ENCODE results near the gene CHADL. TPM values are rescaled to one million over a fixed set of nuclear protein-coding genes. Genes with fewer than 3 reads are reported as not detected.

CHADL gene
- total and polyA plus RNA-seq, 10 of the 15 experiments (the other 5 are each of a cell fraction or from before 2014, with no cell fraction given) = 0.24 TPM; not detected in 9

DNA sequence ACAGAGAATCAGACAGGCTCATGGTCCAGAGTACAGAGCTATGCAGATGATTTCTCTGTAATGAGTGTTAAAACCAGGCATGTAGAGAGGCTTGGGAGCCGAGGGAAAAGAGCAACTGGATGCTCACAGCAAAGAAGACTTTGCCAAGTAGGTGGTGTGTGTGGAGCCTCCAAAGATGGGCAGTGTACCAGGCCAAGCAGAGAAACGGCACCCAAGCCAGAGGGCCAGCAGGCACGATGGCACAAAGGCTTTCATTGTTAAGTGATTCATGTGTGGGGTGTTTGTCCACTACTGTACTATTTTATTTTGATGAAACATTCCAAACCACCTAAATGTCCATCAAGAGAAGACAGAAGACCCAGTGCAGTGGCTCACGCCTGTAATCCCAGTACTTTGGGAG lies 34.1 kb upstream of the CHADL start:
- ATAC-seq = no peak
- ChIA-PET RAD21 (ENCODE audit: unreplicated experiment) (interaction anchor here (1.0 kb wide), 1 partner anchor 352 kb away, joined by 3 read pairs; no protein-coding TSS in a partner anchor), CTCF (no interaction called here), POLR2A (interaction anchor here (1.0 kb wide), 1 partner anchor 9 kb away, joined by 3 read pairs; no protein-coding TSS in a partner anchor), SMC1A (ENCODE audit: uncharacterized antibody, unreplicated experiment) (interaction anchor here (1.6 kb wide), 1 partner anchor 11 kb away, joined by 4 read pairs; the partner anchor contains the start of gene RANGAP1)
- Histone ChIP-seq H3K27ac (ENCODE audit: control insufficient read depth, insufficient read depth) (no peak overlapping the region), H2AFZ (ENCODE audit: control insufficient read depth, low read depth, low read length) (no peak overlapping the region), H3K9ac (ENCODE audit: control insufficient read depth, insufficient read depth, low read length) (no peak overlapping the region), H3K9me3 (replicated peaks; ENCODE audit: control insufficient read depth, insufficient read depth, low read length) (no peaks in the 10 kb centered on the region), H3K4me1 (ENCODE audit: control insufficient read depth, insufficient read depth, low read length) (no peaks in the 10 kb centered on the region), H3K36me3 (ENCODE audit: control insufficient read depth in 2 of 2, insufficient read depth in 2 of 2, low read length in 1 of 2) (peaks cover 18 to 29% of the 10 kb centered on the region in 2 experiments), H3K4me2 (ENCODE audit: control insufficient read depth, insufficient read depth) (no peak overlapping the region), H3K79me2 (ENCODE audit: control insufficient read depth, insufficient read depth, low read length) (no peaks in the 10 kb centered on the region), H4K20me1 (ENCODE audit: control insufficient read depth, insufficient read depth) (no peaks in the 10 kb centered on the region), H3K4me3 (no peak overlapping the region), H3K27me3 (replicated peaks in 1 of 2; ENCODE audit: control insufficient read depth in 2 of 2, insufficient read depth in 2 of 2, low read length in 1 of 2) (no peaks in the 10 kb centered on the region)
- intact Hi-C loops (cut with micrococcal nuclease; ENCODE audit: unreplicated experiment) (no loop called here), in situ Hi-C loops (cut with MboI) (no loop called here)
- 87% methylated on average over 4 of the region's 4 CpGs for WGBS (ENCODE audit: insufficient coverage, insufficient replicate concordance, low lambda C conversion rate, missing lambda C conversion rate)
- DNase-seq (ENCODE audit: low read depth, low spot score) = no peak
- no peak for FAIRE-seq
- no TSS peak for BruUV-seq (replicated peaks)
- no peak for TF ChIP-seq SIX5 (IDR thresholded peaks at IDR 0.05; ENCODE audit: low read depth, low read length, severe bottlenecking)
- TF ChIP-seq BACH1 (IDR thresholded peaks at IDR 0.05; ENCODE audit: borderline replicate concordance) = no peak
- no peak for TF ChIP-seq NRF1 (conservative IDR thresholded peaks at IDR 0.05; ENCODE audit: low read depth, low read length)
- TF ChIP-seq ZNF687 (IDR thresholded peaks at IDR 0.05) = no peak
- no peak for TF ChIP-seq IKZF2 (IDR thresholded peaks at IDR 0.05)
- no peak for TF ChIP-seq SKIL (IDR thresholded peaks at IDR 0.05; ENCODE audit: low read depth, poor library complexity, severe bottlenecking)
- TF ChIP-seq ATF7 (IDR thresholded peaks at IDR 0.05; ENCODE audit: low read depth) = no peak
- TF ChIP-seq MTA2 (IDR thresholded peaks at IDR 0.05; ENCODE audit: low read depth) = no peak
- TF ChIP-seq CBX5 (IDR thresholded peaks at IDR 0.05; ENCODE audit: low read depth) = no peak
- TF ChIP-seq CHD1 (IDR thresholded peaks at IDR 0.05; ENCODE audit: low read depth, low read length) = no peak
- TF ChIP-seq, protein P1, sequence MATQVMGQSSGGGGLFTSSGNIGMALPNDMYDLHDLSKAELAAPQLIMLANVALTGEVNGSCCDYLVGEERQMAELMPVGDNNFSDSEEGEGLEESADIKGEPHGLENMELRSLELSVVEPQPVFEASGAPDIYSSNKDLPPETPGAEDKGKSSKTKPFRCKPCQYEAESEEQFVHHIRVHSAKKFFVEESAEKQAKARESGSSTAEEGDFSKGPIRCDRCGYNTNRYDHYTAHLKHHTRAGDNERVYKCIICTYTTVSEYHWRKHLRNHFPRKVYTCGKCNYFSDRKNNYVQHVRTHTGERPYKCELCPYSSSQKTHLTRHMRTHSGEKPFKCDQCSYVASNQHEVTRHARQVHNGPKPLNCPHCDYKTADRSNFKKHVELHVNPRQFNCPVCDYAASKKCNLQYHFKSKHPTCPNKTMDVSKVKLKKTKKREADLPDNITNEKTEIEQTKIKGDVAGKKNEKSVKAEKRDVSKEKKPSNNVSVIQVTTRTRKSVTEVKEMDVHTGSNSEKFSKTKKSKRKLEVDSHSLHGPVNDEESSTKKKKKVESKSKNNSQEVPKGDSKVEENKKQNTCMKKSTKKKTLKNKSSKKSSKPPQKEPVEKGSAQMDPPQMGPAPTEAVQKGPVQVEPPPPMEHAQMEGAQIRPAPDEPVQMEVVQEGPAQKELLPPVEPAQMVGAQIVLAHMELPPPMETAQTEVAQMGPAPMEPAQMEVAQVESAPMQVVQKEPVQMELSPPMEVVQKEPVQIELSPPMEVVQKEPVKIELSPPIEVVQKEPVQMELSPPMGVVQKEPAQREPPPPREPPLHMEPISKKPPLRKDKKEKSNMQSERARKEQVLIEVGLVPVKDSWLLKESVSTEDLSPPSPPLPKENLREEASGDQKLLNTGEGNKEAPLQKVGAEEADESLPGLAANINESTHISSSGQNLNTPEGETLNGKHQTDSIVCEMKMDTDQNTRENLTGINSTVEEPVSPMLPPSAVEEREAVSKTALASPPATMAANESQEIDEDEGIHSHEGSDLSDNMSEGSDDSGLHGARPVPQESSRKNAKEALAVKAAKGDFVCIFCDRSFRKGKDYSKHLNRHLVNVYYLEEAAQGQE (IDR thresholded peaks at IDR 0.05; ENCODE audit: low read depth, low read length) = no peak
- TF ChIP-seq CEBPB (IDR thresholded peaks at IDR 0.05; ENCODE audit: borderline replicate concordance in 1 of 2, low read depth in 2 of 2, low read length in 2 of 2) = no peak
- TF ChIP-seq NR2F1 (conservative IDR thresholded peaks at IDR 0.05) = no peak
- TF ChIP-seq ZNF274 (IDR thresholded peaks at IDR 0.05; ENCODE audit: insufficient read depth, insufficient read length) = no peak
- TF ChIP-seq RBBP5 (conservative IDR thresholded peaks at IDR 0.05) = no peak
